Measurements from ENCODE around the gene HGS. TPM values are rescaled to one million over a fixed set of nuclear protein-coding genes. Genes with fewer than 3 reads are reported as not detected.

HGS gene
- total RNA-seq, 2 donors from 2014 or later, result 118 to 130 TPM

DNA sequence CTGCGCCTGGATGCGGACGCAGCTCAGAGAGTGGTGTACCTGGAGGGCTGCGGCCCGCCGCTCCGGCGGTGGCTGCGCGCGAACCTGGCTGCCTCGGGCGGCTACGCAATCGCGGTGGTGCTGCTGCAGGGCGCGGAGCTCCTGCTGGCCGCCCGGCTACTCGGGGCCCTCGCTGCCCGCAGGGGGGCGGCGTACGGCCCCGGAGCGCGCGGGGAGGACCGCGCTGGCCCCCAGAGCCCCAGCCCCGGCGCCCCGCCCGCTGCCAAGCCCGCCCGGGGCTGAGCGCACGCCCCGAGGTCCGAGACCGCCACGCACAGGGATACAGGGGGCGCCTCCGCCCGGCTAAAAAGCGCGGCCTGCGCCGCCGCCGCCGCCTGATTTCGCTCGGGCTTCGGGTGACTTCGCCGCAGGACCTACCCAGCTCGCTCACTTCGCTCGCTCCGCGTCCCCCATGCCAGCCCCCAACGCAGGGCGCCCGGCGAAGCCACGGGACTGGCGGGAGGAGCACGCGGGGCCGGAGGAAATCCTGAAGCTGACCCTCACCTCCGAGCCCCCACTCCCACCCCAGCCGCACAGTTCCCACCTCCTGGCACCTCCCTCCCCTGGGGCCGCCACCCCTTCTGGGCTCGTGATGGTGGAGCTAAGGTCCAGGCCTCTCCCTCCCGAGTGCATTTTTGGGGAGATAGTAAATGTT lies 35.7 kb upstream of the HGS start:
- no peak for ATAC-seq (replicated peaks)
- Mint-ChIP-seq H3K4me3 (no peak overlapping the region), H3K4me1 (peaks cover 5% of the 10 kb centered on the region), H3K36me3 (ENCODE audit: low read depth) (no peaks in the 10 kb centered on the region), H3K9me3 (no peaks in the 10 kb centered on the region), H3K27me3 (peaks cover 8% of the 10 kb centered on the region), H3K27ac (no peak overlapping the region)

DNA sequence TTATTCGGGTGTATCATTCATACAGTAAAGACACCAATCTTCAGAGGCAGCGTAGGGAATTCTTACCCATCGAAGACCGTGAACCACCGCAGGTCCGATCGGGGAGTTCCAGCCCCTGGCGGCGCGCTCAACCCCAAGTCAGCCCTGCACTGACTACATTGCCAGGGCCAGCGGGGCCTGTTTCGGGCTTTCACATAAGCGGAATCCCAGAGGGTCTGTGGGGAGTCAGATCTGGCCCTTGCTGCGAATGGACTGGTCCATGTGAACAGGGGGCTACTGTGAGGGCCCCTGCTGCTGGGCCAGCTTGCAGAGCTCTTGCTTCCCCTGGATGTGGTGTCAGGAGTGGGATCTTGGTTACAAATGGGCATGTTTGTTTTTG lies 35.1 kb upstream of the HGS start:
- no peak overlapping the region for H3K4me3 Mint-ChIP-seq
- ATAC-seq (replicated peaks), result no peak
- H3K9me3 Mint-ChIP-seq, result no peaks in the 10 kb centered on the region
- H3K4me1 Mint-ChIP-seq, result peaks cover 5% of the 10 kb centered on the region
- H3K36me3 Mint-ChIP-seq (ENCODE audit: low read depth), result no peaks in the 10 kb centered on the region
- H3K27ac Mint-ChIP-seq, result no peak overlapping the region
- H3K27me3 Mint-ChIP-seq, result peaks cover 8% of the 10 kb centered on the region

- no peaks in the 10 kb centered on the region for H3K36me3 Mint-ChIP-seq (ENCODE audit: low read depth)
Measured at GRCh38 chr17:81650951-81651350, 32.9 kb upstream of the HGS start.

GRCh38 chr17:81651692-81652091 lies 32.1 kb upstream of the HGS start:
- Mint-ChIP-seq H3K4me3 (no peak overlapping the region), H3K27ac (no peak overlapping the region), H3K4me1 (peaks cover 5% of the 10 kb centered on the region), H3K27me3 (peaks cover 8% of the 10 kb centered on the region), H3K9me3 (no peaks in the 10 kb centered on the region), H3K36me3 (ENCODE audit: low read depth) (no peaks in the 10 kb centered on the region)
- ATAC-seq (replicated peaks), result no peak

More at GRCh38 chr17:81650951-81651350, 32.9 kb upstream of the HGS start:
- H3K27me3 Mint-ChIP-seq, result peaks cover 8% of the 10 kb centered on the region
- H3K4me3 Mint-ChIP-seq, result no peak overlapping the region
- H3K9me3 Mint-ChIP-seq, result no peaks in the 10 kb centered on the region
- ATAC-seq (replicated peaks), result no peak
- H3K4me1 Mint-ChIP-seq, result peaks cover 5% of the 10 kb centered on the region
- H3K27ac Mint-ChIP-seq, result no peak overlapping the region

DNA sequence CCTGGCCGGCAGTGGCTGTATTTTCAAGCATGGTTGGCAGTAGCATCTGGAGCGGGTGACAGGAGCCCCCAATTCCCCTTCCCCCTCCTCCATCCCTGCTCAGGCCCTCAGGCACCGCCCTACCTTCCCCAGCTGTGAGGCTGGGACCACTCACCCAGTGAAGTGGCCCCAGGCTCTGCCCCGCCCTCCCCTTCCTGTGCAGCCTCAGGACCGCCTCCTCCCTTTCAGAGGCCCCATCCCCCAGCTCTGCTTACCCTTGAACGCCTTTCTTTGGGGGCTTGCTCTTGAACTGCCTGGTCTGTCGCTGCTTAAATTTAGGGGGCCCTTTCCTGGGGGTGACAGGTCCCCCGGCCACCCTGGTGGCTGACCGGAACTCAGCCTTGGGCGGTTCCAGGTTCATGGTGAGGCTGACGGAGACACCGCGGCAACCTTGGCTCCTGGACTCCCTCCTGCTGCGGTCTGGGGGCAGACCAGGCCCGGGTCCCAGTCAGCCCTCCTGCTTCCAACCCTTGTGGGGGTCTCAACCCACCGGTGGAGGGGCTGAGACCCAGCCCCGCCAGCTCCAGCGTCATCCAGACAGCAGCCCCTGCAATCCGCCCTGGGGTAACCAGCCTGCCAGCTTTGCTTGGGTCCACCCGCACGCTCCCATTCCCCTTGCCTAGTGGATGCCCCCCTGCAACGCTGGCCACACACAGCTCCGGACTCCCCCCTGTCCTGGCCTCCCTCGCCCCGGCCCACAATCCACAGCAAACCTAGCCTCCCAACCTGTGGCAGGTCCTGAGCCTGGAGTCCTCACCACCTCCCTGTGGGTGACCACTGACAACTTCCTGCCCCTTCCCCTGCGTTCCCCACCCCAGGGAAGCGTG lies 30.7 kb upstream of the HGS start:
- Mint-ChIP-seq H3K27me3 (peaks cover 4% of the 10 kb centered on the region), H3K27ac (peak overlapping the region; percentile 73), H3K4me3 (peak overlapping the region; percentile 37), H3K36me3 (ENCODE audit: low read depth) (no peaks in the 10 kb centered on the region), H3K9me3 (no peaks in the 10 kb centered on the region), H3K4me1 (peaks cover 5% of the 10 kb centered on the region)
- ATAC-seq (replicated peaks), result peak; percentile 38

GRCh38 chr17:81655378-81656117 lies 28.3 kb upstream of the HGS start:
- peaks cover 4% of the 10 kb centered on the region for H3K27me3 Mint-ChIP-seq
- peaks cover 5% of the 10 kb centered on the region for H3K4me1 Mint-ChIP-seq
- no peak overlapping the region for H3K27ac Mint-ChIP-seq
- H3K36me3 Mint-ChIP-seq (ENCODE audit: low read depth), result no peaks in the 10 kb centered on the region
- H3K4me3 Mint-ChIP-seq, result no peak overlapping the region
- ATAC-seq (replicated peaks), result no peak
- no peaks in the 10 kb centered on the region for H3K9me3 Mint-ChIP-seq

GRCh38 chr17:81656118-81656743 lies 27.6 kb upstream of the HGS start, which contains the start of gene PDE6G:
PDE6G (minus strand) TSS chr17:81656542; CDS start chr17:81653305, 3,237 bp downstream.
- Mint-ChIP-seq H3K4me1 (peaks cover 5% of the 10 kb centered on the region), H3K27me3 (peaks cover 4% of the 10 kb centered on the region), H3K27ac (peak within 1 kb of the TSS; percentile 17), H3K4me3 (no peak within 1 kb of the TSS), H3K36me3 (ENCODE audit: low read depth) (no peaks in the 10 kb centered on the region), H3K9me3 (no peaks in the 10 kb centered on the region)
- no peak for ATAC-seq (replicated peaks)

GRCh38 chr17:81656835-81657234 lies 27.0 kb upstream of the HGS start:
- Mint-ChIP-seq H3K9me3 (no peaks in the 10 kb centered on the region), H3K27ac (peak overlapping the region; percentile 17), H3K27me3 (peaks cover 1% of the 10 kb centered on the region), H3K36me3 (ENCODE audit: low read depth) (no peaks in the 10 kb centered on the region), H3K4me1 (peaks cover 2% of the 10 kb centered on the region), H3K4me3 (no peak overlapping the region)
- ATAC-seq (replicated peaks), result no peak

- ATAC-seq (replicated peaks), result no peak
- Mint-ChIP-seq H3K4me1 (no peaks in the 10 kb centered on the region), H3K27ac (no peak overlapping the region), H3K36me3 (ENCODE audit: low read depth) (no peaks in the 10 kb centered on the region), H3K4me3 (no peak overlapping the region), H3K27me3 (no peaks in the 10 kb centered on the region), H3K9me3 (no peaks in the 10 kb centered on the region)
Measured at GRCh38 chr17:81659038-81659437, 24.8 kb upstream of the HGS start.

GRCh38 chr17:81660441-81660840 lies 23.4 kb upstream of the HGS start:
- no peak for ATAC-seq (replicated peaks)
- Mint-ChIP-seq H3K27me3 (no peaks in the 10 kb centered on the region), H3K4me1 (peaks cover 4% of the 10 kb centered on the region), H3K4me3 (no peak overlapping the region), H3K9me3 (no peaks in the 10 kb centered on the region), H3K36me3 (ENCODE audit: low read depth) (peaks cover 7% of the 10 kb centered on the region), H3K27ac (peak overlapping the region; percentile 66)

GRCh38 chr17:81662002-81662401 lies 21.8 kb upstream of the HGS start:
- H3K27me3 Mint-ChIP-seq, result no peaks in the 10 kb centered on the region
- ATAC-seq (replicated peaks), result no peak
- H3K4me3 Mint-ChIP-seq, result no peak overlapping the region
- no peaks in the 10 kb centered on the region for H3K9me3 Mint-ChIP-seq
- H3K27ac Mint-ChIP-seq, result peak overlapping the region; percentile 87
- H3K4me1 Mint-ChIP-seq, result peaks cover 4% of the 10 kb centered on the region
- peaks cover 23% of the 10 kb centered on the region for H3K36me3 Mint-ChIP-seq (ENCODE audit: low read depth)

- H3K27me3 Mint-ChIP-seq, result no peaks in the 10 kb centered on the region
- peaks cover 12% of the 10 kb centered on the region for H3K4me1 Mint-ChIP-seq
- peak; percentile 7 for ATAC-seq (replicated peaks)
- peaks cover 44% of the 10 kb centered on the region for H3K36me3 Mint-ChIP-seq (ENCODE audit: low read depth)
- peak overlapping the region; percentile 94 for H3K4me3 Mint-ChIP-seq
- peak overlapping the region; percentile 87 for H3K27ac Mint-ChIP-seq
- no peaks in the 10 kb centered on the region for H3K9me3 Mint-ChIP-seq
Measured at GRCh38 chr17:81664051-81664470, 19.8 kb upstream of the HGS start.

DNA sequence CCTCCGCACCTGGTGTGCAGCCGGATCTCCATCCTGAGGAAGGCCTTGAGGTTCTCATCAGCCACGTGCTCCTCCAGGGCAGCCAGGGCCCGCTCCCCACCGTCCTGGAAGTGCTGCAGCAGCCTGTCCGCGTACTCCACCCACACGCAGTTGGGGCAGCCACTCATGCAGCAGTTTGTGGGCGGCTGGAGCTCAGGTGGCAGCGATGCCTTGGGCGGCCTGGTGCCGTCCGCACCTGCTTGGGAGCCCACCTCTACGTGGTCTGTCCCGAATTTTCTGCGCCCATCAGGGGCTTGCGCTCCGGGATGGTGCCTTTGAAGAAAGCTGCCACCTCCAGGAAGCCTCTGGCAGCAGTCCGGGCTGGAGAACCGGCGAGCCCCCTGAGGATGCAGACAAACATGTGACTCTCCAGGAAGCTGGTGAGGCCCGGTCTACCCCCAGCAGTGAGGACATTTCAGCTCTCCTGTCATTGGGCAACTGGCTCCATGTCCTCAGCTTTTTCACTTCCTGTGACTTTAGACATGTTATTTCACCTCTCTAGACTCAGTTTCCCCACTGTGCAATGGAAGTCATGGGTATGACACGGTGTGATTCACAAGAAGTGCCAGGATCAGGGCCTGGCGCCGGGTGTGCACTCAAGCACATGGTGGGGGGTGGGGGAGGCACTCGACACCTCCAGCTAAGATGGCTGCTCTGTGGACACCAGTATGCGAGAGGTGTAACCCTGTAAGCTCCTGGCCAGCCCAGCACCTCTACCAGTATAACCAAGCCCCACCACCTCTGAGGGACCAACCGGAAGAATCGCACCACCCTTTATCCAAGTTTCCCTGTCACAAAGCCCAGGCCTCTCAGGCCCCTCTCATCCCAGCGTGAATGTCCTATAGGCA lies 18.4 kb upstream of the HGS start:
- H3K9me3 Mint-ChIP-seq, result no peaks in the 10 kb centered on the region
- peaks cover 12% of the 10 kb centered on the region for H3K4me1 Mint-ChIP-seq
- peak; percentile 26 for ATAC-seq (replicated peaks)

More for the DNA sequence above, 18.4 kb upstream of the HGS start:
- peaks cover 57% of the 10 kb centered on the region for H3K36me3 Mint-ChIP-seq (ENCODE audit: low read depth)
- H3K27ac Mint-ChIP-seq, result peak overlapping the region; percentile 96
- H3K4me3 Mint-ChIP-seq, result peak overlapping the region; percentile 94
- no peaks in the 10 kb centered on the region for H3K27me3 Mint-ChIP-seq

All from activated T-helper 17 cell treated with anti-CD3 and anti-CD28 coated beads, Interleukin-2, amount 50 U/mL, for 72 hours (primary cell).